ENCODE measurements around the gene ETV7.
"Not testable (repeated sequence)": the region's sequence is repeated elsewhere in the genome, so short reads cannot be mapped to it uniquely, and the experiment has no call there.

Gene ETV7

DNA sequence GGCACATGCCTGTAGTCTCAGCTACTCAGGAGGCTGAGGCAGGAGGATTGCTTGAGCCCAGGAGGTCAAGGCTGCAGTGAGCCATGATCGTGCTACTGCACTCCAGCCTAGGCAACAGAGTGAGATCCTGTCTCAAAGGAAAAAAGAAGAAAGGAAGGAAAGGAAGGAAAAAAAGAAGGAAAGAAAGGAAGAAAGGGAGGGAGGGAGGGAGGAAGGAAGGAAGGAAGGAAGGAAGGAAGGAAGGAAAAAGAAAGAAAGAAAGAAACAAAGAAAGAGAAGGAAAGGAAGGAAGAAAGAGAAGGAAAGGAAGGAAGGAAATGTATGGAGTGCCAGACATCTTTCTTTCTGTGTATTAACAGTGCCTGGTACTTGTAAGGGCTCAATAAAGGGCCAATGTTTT is 49.2 kb downstream of the ETV7 start:
- not testable (repeated sequence) for ATAC-seq, DNase-seq

DNA sequence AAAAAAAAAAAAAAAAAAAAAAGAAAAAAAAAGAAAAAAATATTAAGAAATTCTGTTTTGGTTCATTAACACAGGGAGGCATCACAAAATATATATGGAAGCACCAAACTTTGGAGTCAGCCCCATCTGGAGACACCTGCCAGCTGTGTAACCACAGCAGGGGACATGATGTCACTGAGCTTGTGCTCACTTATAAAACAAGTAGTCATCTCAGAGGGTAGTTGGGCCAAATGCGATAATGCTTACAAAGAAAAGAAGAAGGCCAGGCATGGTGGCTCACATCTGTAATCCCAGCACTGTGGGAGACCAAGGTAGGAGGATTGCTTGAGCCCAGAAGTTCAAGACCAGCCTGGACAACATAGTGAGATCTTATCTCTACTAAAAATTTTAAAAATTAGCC is 49.7 kb downstream of the ETV7 start:
- ATAC-seq = no peak

DNA sequence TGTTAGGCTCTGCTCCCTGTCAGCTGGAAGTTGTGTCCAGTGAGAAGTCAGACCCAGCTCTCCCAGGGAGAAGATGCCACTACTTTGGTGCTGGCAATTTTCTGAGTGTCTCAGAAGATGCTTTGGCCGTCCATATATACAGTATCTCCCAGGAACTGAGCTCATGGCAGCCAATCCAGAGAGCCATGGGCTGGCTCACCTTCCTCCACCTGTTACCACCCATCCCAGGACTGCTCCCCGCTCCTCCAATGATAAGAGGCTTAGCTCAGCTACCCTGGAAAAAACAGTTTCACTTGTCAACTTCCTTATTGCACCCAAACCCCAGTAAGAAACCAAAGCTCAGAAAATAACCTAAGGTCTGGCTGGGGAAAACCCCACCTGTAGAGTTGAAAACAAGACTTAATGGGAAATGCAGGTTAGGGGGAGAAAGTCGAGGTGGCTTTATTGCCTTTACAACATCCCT is 50.7 kb downstream of the ETV7 start, which contains the start of gene BNIP5:
Gene BNIP5, minus strand, starts transcription at position 110 of the 463 bp plus-strand sequence. CDS start 6,198 bp downstream, outside the sequence.
- no peak for DNase-seq
- no peak for ATAC-seq

More for the DNA sequence above, 49.7 kb downstream of the ETV7 start:
- DNase-seq = no peak

DNA sequence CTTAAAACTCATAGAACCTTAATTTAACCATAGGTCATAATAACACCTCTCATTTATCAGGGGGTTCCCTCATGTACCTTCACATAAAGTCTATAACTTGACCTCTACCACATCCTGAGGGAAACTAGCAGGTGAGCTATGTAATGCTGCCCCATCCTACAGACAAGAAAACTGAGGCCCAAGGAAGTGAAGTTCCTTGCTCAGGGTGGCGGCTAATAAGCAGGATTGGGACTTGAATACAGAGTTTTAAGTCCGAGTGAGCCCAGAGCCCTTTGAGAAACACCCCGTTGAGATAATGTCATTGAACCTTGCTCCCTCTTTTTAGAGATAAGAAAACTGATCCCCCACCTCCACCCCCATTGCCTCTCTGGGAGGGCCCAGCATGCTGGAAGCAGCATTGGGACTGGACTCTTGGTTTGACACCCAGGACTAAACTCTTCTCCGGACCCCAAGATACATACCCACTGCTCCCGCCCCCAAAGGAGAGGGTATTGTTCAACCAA is 51.2 kb downstream of the ETV7 start:
- ATAC-seq = no peak
- DNase-seq = no peak

DNA sequence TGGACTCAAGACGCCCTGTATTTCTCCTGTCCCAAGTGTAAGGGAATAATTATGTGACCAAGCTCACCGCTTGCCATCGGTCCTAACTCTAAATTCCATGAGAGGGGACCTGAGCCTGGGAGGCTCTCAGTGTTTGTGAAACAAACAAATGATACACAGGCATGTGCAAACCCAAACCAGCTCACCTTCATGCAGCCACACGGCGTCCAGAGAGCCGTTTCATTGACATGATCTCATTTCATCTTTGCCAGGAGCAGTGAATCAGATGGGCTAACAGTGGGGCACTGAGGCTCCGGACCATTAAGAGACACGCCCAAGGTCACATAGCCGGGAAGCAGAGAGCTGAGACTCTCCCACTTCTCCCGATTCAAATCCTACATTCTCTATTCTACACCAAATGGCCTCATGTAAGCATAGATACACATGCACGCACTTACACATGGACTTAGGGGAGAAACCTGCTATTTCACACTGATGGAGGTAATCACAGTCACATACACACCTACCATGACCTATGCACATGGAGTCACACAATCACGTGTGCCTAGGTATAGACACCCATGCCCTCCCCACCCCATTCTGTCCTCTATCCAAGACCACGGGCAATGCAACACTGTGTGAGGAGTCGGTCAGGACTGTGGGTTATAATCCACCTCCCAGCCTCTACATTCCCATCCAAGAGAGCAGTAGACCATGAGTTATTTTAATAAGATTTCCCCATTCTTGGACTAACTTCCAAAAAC is 51.8 kb downstream of the ETV7 start:
- ATAC-seq (no peak), DNase-seq (no peak)

DNA sequence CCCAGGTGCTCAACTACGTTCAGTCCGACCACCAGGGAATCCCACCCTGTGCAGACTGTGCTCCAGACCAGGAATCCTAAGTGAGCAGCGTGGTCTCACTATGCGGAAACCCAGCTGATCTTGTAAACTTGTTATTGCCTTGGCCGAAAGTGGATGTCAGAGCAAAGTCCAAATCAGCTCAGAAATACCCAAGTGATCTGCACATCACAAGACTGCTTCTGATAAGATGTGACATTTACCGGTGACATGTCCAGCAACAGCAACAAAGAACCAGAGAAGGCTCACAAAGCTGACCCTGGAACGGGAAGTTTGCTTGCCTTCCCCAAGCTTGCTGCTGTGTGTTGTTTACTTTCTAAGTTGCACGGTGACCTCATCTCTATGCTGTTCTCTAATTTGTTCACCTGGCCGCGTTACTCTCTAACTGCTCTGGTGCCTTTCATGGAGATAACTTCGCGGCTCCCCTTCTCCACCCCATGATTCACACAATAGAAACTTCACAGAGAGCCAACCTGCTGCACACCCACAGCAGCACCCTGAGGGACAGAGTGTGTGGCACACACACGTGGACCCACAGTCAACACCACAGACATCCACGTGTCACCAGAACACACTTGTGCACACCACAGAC is 52.5 kb downstream of the ETV7 start:
- DNase-seq (no peak), ATAC-seq (no peak)

DNA sequence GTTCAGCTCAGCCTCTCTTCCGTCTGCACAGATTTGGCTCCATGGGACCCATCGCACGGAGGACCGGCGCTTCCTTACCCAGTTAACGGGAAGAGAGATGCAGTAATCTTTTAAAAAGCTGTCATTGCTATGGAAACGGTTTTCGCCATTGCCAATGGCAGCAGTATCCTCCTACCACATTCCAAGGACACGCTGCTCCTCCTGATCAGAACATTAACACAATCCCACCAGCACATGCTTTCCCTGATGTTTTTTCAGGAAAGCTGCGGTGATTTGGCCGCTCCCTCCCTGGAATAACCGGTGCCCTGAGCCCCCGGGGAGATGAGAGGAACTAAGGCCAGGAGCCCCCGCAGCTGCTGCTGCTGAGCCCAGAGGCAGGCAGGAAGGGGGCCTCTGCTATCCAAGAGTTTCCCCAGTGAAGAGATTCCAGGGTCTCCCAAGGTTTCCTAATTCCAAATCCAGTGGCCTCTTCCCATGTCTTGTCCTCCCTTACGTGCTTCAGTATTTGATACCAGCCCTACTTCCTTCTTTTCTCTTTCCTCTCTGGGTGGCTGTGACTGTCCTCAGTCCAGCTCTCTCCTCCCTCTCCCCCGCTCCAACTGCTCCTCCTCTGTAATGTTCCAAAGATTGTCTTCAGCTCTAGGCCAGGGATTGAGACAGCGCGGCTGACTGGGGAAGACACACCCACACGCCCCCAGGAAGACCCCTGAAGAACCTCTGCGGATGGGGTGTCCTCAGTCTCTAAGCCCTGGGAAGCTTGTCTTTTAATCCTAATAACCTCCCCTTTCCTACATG is 53.3 kb downstream of the ETV7 start:
- ATAC-seq (no peak), DNase-seq (no peak)

DNA sequence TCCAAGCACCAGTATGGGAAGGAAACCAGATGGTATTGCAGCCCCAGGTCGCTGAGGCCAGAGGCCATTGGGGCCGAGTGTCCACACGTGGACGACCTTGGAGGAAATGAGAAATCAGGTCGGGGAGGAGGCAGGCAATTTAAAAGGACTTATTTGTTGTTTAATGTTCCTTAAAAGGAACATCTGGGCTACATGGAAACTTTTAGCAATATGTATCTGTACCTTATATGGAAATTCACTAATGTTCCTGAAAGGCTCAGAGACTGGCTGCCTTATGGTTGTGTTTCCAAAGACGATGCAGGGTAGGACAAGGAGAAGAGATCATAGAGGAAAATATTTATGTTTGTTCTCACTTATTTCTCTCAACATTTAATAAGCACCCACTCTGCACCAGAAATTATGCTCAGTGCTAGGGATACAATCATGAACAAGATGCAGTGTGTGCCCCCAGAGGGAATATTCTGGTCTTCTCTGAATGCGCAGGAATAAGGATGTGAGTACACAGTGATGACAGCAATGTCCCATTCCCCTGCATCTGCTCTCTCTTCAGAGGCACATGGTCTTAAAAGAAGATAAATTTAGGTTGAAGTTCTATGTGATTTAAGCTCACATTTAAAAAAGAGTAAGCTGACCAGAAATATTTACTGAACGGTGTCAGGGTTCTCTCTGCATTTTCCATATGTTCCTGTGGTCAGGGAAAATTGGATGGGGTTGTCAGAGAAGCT is 54.1 kb downstream of the ETV7 start:
- DNase-seq = no peak
- ATAC-seq = no peak

DNA sequence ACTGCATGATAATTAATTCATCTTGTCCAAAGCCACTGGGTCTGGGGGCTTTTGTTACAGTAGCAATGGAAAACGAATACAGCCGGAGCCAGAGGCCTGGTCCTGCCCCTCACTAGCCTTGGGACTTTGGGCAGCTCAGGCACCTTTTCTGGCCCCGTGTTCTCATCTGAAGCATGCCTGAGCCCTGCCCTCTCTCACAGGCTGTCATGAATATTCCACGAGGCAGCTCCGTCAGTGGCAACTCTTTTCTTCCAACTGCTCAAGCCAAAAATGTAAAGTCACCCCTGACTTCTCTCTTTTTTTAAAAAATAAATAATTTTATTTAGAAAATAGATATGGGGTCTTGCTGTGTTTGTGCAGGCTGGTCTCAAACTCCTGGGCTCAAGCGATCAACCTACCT is 56.1 kb downstream of the ETV7 start:
- DNase-seq = no peak
- no peak for ATAC-seq

DNA sequence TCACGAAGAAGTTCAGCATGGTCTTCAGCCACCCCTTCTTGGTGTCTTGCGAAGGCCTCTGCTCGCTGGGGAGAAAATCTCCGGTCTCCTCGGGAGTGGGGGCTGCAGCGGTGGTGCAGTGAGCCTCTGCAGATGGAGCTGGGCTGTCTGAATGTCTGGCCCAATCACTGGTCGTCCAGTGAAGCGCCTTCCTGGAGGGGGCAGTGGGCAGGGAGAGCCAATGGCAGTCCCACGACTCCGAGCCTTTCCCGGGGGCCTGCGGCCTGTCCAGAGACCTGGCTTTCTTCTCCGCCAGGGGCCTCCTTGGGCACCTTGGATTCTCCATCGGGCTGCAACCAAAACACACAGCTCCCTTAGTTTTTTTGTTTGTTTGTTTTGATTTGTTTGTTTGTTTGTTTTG is 57.1 kb downstream of the ETV7 start:
- ATAC-seq (no peak), DNase-seq (no peak)

DNA sequence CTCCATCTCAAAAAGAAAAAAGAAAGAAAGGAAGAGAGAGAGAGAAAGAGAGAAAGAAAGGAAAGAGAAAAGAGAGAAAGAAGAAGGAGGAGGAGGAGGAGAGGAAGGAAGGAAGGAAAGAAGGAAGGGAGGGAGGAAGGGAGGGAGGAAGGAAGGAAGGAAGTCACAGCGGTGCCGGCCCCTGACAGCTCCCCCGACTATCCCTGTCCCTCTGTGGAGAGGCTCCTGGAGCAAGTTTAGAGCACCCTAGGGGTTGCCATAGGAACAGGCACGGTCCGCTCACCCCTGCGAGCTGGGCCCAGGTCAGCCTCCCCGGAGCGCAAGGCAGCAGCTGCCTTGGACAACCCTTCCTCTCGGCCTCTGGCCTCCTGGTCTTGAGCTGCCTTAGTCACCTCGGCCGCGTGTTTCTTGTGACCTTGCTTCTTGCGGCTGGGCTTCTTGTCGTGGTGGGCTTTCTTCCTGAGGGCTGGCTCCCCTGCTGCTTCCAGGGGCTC is 57.6 kb downstream of the ETV7 start:
- ATAC-seq (no peak), DNase-seq (no peak)

DNA sequence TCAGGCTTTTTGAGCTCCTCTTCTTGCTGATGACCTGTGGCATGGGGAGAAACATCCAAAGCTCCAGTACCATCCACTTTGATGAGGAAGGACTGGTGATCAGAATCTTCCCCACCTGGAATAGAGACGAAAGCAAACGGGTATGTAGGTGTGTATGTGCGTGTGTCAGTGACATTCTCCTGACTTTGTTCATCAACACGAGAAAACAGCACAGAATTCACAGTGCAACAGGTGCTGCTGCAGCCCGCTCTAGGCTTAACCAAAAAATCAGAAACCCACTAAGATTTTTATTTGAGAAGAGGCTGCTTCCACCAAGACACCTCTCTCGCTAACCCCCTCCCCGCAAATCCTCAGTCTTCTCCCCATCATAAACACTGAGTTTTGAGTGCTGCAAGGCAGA is 58.9 kb downstream of the ETV7 start:
- ATAC-seq (no peak), DNase-seq (no peak)

DNA sequence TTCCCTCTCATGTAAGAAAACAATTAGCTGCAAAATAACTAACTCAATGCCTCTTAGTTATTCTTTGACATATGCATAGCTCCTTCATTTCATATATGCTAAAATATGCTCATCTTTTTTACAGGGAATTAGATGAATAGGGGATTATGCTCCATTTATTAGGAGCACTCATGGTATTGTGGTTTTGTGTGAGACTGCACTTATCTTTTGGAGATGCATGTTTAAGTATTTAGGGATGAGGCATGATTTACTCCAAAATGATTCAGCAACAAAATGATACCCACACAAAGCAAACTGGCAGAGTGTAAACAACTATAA is 59.6 kb downstream of the ETV7 start:
- DNase-seq (no peak), ATAC-seq (no peak)

DNA sequence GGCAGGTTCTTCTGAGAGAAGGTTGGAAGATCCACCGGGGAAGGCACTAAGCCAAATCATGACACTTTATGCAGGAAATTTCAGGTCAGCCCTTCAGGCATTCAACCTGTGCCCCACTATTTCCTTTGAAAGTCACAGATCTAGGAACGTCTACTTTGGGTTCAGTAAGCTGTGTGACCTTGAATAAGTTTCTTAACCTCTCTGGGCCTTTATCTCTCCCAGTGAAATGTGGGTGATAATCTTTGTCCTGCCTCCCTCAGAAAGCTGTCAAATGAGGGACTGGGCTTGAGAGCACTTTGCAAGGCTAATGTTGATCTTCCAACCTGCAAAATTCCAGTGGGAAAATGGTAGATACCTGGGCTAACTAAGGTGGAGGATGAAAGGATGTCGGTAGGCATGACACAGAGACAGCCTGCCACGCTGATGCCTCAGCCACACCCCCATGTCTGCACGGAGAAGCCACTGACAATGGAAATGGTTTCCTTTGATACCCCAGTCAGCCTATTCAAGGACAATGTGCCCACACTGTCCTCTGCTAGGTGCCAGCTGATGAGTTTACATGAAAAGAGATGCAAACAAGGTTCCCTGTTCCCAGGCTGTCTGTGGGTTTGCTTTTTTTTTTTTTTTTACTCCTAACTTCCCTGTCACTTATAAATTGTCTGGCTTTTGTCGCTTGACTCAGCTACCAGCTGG is 60.1 kb downstream of the ETV7 start:
- DNase-seq (no peak), ATAC-seq (no peak)

DNA sequence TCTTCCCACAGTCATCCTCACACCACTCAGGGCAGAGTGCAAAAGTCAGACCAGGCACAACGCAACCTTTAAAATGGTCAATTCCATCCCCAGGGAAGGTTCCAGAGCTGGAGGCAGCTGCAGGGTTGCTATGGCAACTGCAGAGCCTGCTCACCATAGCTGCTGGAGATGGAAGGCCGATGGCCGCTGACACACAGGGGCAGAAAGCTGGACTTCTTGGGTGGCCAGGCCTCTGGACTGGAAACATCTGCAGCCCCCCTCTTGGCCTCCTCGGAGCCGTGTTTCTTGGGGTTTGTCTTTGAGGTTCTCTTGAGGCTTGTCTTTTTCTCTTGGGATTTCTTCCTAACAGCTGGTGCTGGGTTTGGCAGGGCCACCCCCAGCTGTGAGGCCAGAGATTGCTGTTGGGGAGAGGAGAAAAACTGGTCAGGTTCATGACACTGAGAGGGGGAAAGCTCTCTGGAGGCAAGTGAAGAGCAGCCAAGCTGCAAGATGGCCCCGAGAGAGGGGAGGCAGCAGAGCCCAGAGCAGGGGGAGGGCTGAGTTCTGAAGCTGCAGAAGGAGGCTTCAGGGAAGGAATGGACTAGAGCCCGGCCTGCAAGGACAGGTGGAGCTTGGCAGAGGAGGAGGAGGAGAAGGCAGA is 61.0 kb downstream of the ETV7 start:
- ATAC-seq = no peak
- no peak for DNase-seq

DNA sequence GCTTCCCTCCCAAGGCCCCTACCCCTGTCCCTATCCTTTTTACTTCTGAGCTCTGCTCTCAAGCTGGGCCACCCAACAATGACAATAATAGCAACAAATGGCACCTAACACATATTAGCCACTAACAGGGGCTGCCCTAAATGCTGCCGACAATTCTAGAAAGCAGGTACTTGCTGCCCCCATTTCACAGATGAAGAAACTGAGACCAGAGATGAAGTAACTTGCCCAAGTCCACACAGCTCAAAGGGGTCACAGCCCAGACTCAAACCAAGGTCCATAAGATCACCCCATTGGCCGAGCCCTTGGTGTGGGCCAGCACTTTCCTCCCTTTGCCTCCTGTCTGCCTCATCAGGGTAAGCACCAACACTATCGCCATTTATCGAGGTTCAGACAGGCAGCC is 62.8 kb downstream of the ETV7 start:
- DNase-seq = no peak
- no peak for ATAC-seq

DNA sequence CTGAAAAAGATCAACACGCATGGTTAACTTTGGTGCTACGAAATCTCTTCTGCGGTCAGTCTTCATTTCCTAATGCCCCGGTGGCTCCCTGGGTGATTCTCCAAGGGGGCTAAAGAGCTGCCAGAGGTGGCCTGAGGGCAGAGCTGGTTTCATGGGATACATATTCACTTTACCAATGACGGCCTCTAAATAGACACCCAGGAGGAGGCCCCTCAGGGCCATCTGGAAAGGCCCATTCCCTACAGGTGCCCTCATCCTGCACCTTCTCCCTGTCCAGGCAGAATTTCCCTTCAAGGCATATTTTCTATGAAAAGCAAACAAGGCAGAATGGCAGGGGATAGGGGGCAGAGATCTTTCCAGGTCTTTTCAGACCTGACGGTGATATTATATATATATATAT is 63.3 kb downstream of the ETV7 start:
- ATAC-seq = no peak
- no peak for DNase-seq

DNA sequence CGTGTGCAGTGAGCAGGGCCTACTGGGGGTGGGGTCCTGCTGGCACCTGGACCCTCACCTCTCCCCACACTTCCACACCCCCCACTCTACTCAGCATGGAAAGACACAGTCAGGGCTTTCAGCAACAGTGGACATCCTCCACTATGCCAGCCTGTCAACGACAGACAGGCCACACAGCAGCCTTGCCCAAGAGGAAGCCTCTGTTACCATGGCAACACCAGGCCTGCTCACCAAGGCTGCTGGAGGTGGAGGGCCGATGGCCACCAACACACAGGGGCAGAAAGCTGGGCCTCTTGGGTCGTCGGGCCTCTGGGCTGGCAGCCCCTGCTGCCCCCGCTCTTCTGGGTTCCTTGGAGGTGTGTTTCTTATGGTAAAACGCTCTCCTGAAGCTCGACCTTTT is 64.4 kb downstream of the ETV7 start:
- ATAC-seq (no peak), DNase-seq (no peak)

DNA sequence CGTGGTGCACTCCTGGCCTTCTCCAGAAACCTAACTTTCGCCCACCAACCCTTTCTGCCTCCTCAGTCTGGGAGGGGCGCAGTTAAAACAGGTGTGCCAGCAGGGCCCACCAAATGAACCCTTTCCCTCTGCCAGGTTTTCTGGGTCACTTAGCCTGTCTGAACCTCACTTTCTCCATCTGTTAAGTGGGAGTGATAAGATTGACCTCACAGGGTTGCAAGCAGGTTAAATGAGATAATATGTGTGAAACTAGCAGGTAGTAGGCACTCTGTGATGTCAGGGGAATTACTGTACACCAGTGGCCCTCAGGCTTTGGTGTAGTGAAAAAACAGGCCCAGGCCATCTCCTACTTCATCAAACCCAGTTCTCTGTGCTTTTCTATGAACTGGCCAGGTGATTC is 64.9 kb downstream of the ETV7 start:
- ATAC-seq (no peak), DNase-seq (no peak)

DNA sequence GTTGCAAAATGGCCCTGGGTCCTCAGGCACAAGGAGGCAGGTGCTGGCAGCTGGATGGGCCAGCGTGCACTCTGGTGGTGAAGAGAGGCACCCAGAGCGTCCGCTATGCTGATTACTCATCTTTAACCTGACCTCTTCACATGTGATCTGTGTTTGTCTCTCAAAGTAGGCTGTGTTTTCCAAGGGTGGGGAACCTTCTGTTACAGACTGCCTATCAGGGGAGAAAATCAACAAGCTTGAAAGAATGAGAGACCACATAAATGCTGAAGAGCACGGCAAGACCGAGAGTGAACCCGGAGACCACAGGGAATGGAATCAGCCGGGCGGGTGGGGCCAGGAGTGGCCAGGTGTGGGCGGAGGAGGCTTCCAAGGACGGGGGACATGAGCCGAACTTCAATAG is 67.0 kb downstream of the ETV7 start:
- no peak for ATAC-seq
- no peak for DNase-seq

DNA sequence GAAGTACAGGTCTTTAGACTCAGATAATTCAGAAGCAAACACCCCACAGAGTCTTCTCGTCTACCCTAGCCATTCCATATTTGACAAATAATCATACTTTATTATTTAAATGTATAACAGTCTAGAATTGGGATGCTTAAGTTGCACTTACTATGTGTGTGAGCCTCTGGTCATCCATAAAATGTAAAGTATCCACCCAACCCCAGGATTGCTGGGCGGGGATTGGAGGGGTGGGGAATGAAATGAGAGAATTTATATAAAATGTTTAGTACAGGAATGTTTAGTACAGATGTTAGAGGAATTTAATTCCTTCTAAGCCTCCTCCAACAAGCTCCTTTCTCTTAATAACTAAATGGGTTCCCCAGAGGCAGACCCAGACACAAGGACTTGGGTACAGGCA is 67.6 kb downstream of the ETV7 start:
- DNase-seq (no peak), ATAC-seq (no peak)

Measured in stimulated activated naive CD8-positive, alpha-beta T cell treated with anti-CD3 and anti-CD28 coated beads, Interleukin-15, Interleukin-2, amounts not matched to agents 100 U/mL and 50 U/mL, for 24 hours (primary cell).